Measurements from ENCODE around the gene PARP4. TPM values are rescaled to one million over a fixed set of nuclear protein-coding genes. Genes with fewer than 3 reads are reported as not detected.
"Not testable (repeated sequence)": the region's sequence is repeated elsewhere in the genome, so short reads cannot be mapped to it uniquely, and the experiment has no call there.

Gene PARP4
- total RNA-seq, 2 donors from 2014 or later: 28.3 to 48.8 TPM

GRCh38 chr13:24503379-24503696 lies 9.2 kb downstream of the PARP4 start:
- no peak for ATAC-seq (ENCODE audit: insufficient number of reproducible peaks, low FRiP score, low read depth)
- TF ChIP-seq CTCF (IDR thresholded peaks at IDR 0.05): no peak
- Histone ChIP-seq H3K9me3 (no peaks in the 10 kb centered on the region), H3K36me3 (no peaks in the 10 kb centered on the region), H3K4me1 (ENCODE audit: control insufficient read depth in 1 of 2, low read depth in 2 of 2) (peaks cover 4 to 9% of the 10 kb centered on the region in 2 donors), H3K4me3 (no peak overlapping the region), H3K27me3 (replicated peaks; ENCODE audit: insufficient read depth) (no peaks in the 10 kb centered on the region), H3K27ac (no peak overlapping the region)
- no peak for DNase-seq (ENCODE audit: low spot score)

DNA sequence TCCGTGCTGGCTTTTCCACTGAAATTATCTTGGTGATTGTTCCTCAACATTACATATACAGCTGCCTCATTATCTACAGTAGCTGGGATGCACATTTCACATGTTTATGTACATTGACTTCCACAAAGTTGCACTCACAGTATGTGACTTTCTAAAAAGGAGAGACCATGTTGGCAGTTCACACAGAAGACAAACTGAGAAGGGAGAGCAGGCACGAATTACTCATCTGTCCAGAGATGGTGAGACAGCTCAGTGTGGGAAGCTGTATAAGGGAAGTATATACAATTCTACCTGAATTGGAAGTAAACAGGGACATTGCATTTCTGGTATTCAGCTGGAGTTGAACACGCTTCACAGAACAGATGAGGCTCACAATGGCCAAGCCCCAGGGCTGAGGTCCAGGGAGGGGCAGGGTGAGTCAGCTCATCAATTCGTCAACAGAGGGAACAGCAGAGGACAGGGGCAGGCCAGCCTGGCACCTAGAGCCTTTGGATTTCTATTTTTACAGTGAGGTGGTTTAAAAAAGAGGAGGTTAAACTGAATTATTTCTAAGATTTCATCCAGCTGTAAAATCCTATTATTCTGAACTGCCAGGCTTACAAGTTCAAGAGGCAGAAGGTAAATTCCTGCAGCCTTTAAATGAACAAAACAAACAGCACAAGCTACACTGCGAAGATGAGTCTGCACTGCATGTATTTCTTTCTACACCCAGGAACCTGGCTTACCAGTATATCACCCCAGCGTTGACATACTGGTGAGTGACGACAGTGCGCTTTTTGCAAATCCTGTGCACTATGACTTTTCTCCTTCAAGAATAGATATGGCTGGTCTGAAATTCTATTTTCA lies 9.8 kb downstream of the PARP4 start:
- no peaks in the 10 kb centered on the region for H3K27me3 ChIP-seq (replicated peaks; ENCODE audit: insufficient read depth)
- H3K36me3 ChIP-seq: peaks cover 3% of the 10 kb centered on the region
- no peak overlapping the region for H3K4me3 ChIP-seq
- H3K9me3 ChIP-seq: no peaks in the 10 kb centered on the region
- peaks cover 4 to 9% of the 10 kb centered on the region in 2 donors for H3K4me1 ChIP-seq (ENCODE audit: control insufficient read depth in 1 of 2, low read depth in 2 of 2)
- no peak for ATAC-seq (ENCODE audit: insufficient number of reproducible peaks, low FRiP score, low read depth)
- no peak for TF ChIP-seq CTCF (IDR thresholded peaks at IDR 0.05)
- DNase-seq (ENCODE audit: low spot score): no peak
- H3K27ac ChIP-seq: no peak overlapping the region

DNA sequence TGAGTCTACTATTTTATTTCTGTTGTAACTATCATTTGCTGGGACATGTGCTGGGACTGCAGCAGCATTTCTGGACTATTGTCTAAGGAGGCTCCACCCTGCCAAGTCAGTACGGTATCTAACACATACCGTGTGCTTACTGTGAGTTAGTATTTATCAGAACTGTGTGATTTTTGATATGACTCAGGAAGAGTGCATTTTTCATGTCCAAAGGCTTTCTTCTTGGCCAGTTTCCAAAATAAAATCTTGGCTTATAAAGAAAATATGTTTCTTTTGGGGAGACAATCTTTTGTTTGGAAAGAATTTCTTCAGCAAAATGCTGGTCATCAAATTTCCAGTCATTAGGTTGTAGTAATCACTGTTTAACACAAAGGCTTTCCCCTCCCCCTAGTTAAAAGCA lies 11.6 kb downstream of the PARP4 start:
- TF ChIP-seq CTCF (IDR thresholded peaks at IDR 0.05): no peak
- no peak for ATAC-seq (ENCODE audit: insufficient number of reproducible peaks, low FRiP score, low read depth)
- Histone ChIP-seq H3K27ac (no peak overlapping the region), H3K36me3 (peaks cover 16% of the 10 kb centered on the region), H3K4me3 (no peak overlapping the region), H3K4me1 (ENCODE audit: control insufficient read depth in 1 of 2, low read depth in 2 of 2) (peaks cover 4 to 9% of the 10 kb centered on the region in 2 donors), H3K9me3 (no peaks in the 10 kb centered on the region), H3K27me3 (replicated peaks; ENCODE audit: insufficient read depth) (no peaks in the 10 kb centered on the region)
- no peak for DNase-seq (ENCODE audit: low spot score)

GRCh38 chr13:24497742-24498141 lies 14.8 kb downstream of the PARP4 start:
- no peaks in the 10 kb centered on the region for H3K9me3 ChIP-seq
- no peak for TF ChIP-seq CTCF (IDR thresholded peaks at IDR 0.05)
- DNase-seq (ENCODE audit: low spot score): no peak
- H3K27ac ChIP-seq: no peak overlapping the region
- no peak overlapping the region for H3K4me3 ChIP-seq
- ATAC-seq (ENCODE audit: insufficient number of reproducible peaks, low FRiP score, low read depth): no peak
- no peaks in the 10 kb centered on the region for H3K27me3 ChIP-seq (replicated peaks; ENCODE audit: insufficient read depth)
- H3K4me1 ChIP-seq (ENCODE audit: control insufficient read depth in 1 of 2, low read depth in 2 of 2): peaks cover 4 to 5% of the 10 kb centered on the region in 2 donors
- H3K36me3 ChIP-seq: peaks cover 41% of the 10 kb centered on the region

GRCh38 chr13:24496295-24496694 lies 16.3 kb downstream of the PARP4 start:
- H3K9me3 ChIP-seq; H3K27ac ChIP-seq; H3K27me3 ChIP-seq (replicated peaks; ENCODE audit: insufficient read depth); H3K4me3 ChIP-seq; ATAC-seq (ENCODE audit: insufficient number of reproducible peaks, low FRiP score, low read depth); H3K4me1 ChIP-seq (ENCODE audit: control insufficient read depth in 1 of 2, low read depth in 2 of 2); DNase-seq (ENCODE audit: low spot score): not testable (repeated sequence)
- peaks cover 54% of the 10 kb centered on the region for H3K36me3 ChIP-seq

All from thoracic aorta (tissue), 2 donors.